Right cardiac atrium (tissue), 5 donors: ENCODE measurements around the gene THBS1. TPM values are rescaled to one million over a fixed set of nuclear protein-coding genes. Genes with fewer than 3 reads are reported as not detected.

Experiments
- ATAC-seq, 2 donors: fragments of 200-7000 bp; cut with Tn5 transposase; one replicate each; pipeline versions ENCODE4 v1.8.0 to v1.9.1; 2020; ENCODE audit warnings: moderate library complexity in 2 of 2, mild to moderate bottlenecking in 1 of 2
- DNase-seq, 3 donors: peaks; one replicate each; pipeline ENCODE4 v3.0.0-alpha.2; 2020
- H3K27ac ChIP-seq: one replicate; pipeline ENCODE4 v1.5.1; 2013; ENCODE audit warnings: mild to moderate bottlenecking, low read length, control low read depth, moderate library complexity
- H3K27me3 ChIP-seq: one replicate; pipeline ENCODE4 v1.6.1; 2013; ENCODE audit not compliant: control insufficient read depth, insufficient read depth
- H3K4me1 ChIP-seq: one replicate; pipeline ENCODE4 v1.6.1; 2013; ENCODE audit warnings: low read length; ENCODE audit not compliant: control insufficient read depth, insufficient read depth
- H3K4me3 ChIP-seq: one replicate; pipeline ENCODE4 v1.5.1; 2013; ENCODE audit warnings: low read length, control low read depth
- H3K9me3 ChIP-seq: one replicate; pipeline ENCODE4 v1.6.1; 2013; ENCODE audit warnings: low read length; ENCODE audit not compliant: control insufficient read depth
- WGBS: extraction: QIAGEN DNeasy Blood & Tissue Kit; methylation state at CpG from one replicate; pipeline ENCODE4 v1.1.7; 2013; 5-methylcytosine and 5-hydroxymethylcytosine counted together
- intact Hi-C, 4 donors: fragments of 100-400 bp; cut with DNase I; formaldehyde crosslinking; loops; one replicate each; pipeline versions ENCODE4 v1.11.0 to v1.14.0; 2022 to 2023
- polyA plus RNA-seq: library from polyadenylated mRNA; stranded (reverse); fragments of 200-250 nt; gene quantifications from one replicate; pipeline ENCODE4 v1.2.3, GENCODE V29; 2013
- total RNA-seq, 4 donors: library from RNA; stranded (reverse); fragmentation: NEBNext Ultra II Directional; extraction: Animal tissue kit (Norgen Biotek cat#: 25700); gene quantifications; one replicate each; pipeline ENCODE4 v1.2.1, GENCODE V29; 2021
- donor health status: healthy with polysubstance abuse.
- donor health status: DM: no; HTN: yes; CAD: no.
- donor health status: DM: no; HTN: no; CAD: no.
- donor health status: DM: no; HTN: yes; CAD: no; lungs with severe emphysema.
- donor health status: DM: yes; HTN: yes; CAD: no.

Gene THBS1
- total and polyA plus RNA-seq, 5 donors, result 31.3 to 462 (median 38.8) TPM

- Histone ChIP-seq H3K9me3 (no peaks in the 10 kb centered on the region), H3K27ac (no peak overlapping the region), H3K4me1 (no peaks in the 10 kb centered on the region), H3K27me3 (no peaks in the 10 kb centered on the region), H3K4me3 (no peak overlapping the region)
- intact Hi-C loops, result loop anchor here in 2 of 4 donors (10.0 kb wide), 3 partner anchors 165 to 885 kb away; no protein-coding TSS in a partner anchor
- 91% methylated on average over 14 of the region's 14 CpGs for WGBS
- ATAC-seq (no peak), DNase-seq (peak in 1 of 3 donors; percentile 32)
Measured at GRCh38 chr15:39589193-39589814, 8.4 kb downstream of the THBS1 start.

GRCh38 chr15:39589815-39590644 is 9.2 kb downstream of the THBS1 start:
- no peak for ATAC-seq

GRCh38 chr15:39591141-39591895 is 10.4 kb downstream of the THBS1 start:
- intact Hi-C loops, result loop anchor here in 1 of 4 donors (10.0 kb wide), 1 partner anchor 153 kb away; no protein-coding TSS in a partner anchor
- H3K4me1 ChIP-seq, result no peaks in the 10 kb centered on the region

More at GRCh38 chr15:39589815-39590644, 9.2 kb downstream of the THBS1 start:
- Histone ChIP-seq H3K4me3 (no peak overlapping the region), H3K4me1 (no peaks in the 10 kb centered on the region), H3K9me3 (no peaks in the 10 kb centered on the region), H3K27me3 (no peaks in the 10 kb centered on the region), H3K27ac (no peak overlapping the region)
- intact Hi-C loops, result loop anchor here in 3 of 4 donors (10.0 kb wide), 4 partner anchors 155 to 885 kb away; no protein-coding TSS in a partner anchor
- DNase-seq, result peak in 1 of 3 donors; percentile 49
- WGBS, result 92% methylated on average over 13 of the region's 13 CpGs

GRCh38 chr15:39591896-39592315 is 11.0 kb downstream of the THBS1 start:
- 88% methylated on average over 2 of the region's 2 CpGs for WGBS

More at GRCh38 chr15:39591141-39591895, 10.4 kb downstream of the THBS1 start:
- Histone ChIP-seq H3K27ac (no peak overlapping the region), H3K27me3 (no peaks in the 10 kb centered on the region), H3K9me3 (no peaks in the 10 kb centered on the region), H3K4me3 (no peak overlapping the region)
- WGBS, result 91% methylated on average over 11 of the region's 11 CpGs
- no peak for DNase-seq
- ATAC-seq, result no peak

GRCh38 chr15:39592500-39592899 is 11.6 kb downstream of the THBS1 start:
- ATAC-seq (peak in 1 of 2 donors; percentile 4), DNase-seq (no peak)
- Histone ChIP-seq H3K9me3 (no peaks in the 10 kb centered on the region), H3K27me3 (no peaks in the 10 kb centered on the region), H3K4me1 (no peaks in the 10 kb centered on the region), H3K4me3 (no peak overlapping the region), H3K27ac (no peak overlapping the region)
- intact Hi-C loops, result loop anchor here in 1 of 4 donors (10.0 kb wide), 1 partner anchor 152 kb away; no protein-coding TSS in a partner anchor
- 87% methylated on average over 6 of the region's 6 CpGs for WGBS

More at GRCh38 chr15:39591896-39592315, 11.0 kb downstream of the THBS1 start:
- DNase-seq (no peak), ATAC-seq (no peak)
- no peaks in the 10 kb centered on the region for H3K9me3 ChIP-seq
- no peak overlapping the region for H3K27ac ChIP-seq
- intact Hi-C loops, result loop anchor here in 1 of 4 donors (10.0 kb wide), 1 partner anchor 153 kb away; no protein-coding TSS in a partner anchor
- H3K27me3 ChIP-seq, result no peaks in the 10 kb centered on the region
- H3K4me3 ChIP-seq, result no peak overlapping the region
- H3K4me1 ChIP-seq, result no peaks in the 10 kb centered on the region

- 95% methylated on average over 15 of the region's 15 CpGs for WGBS
Measured at GRCh38 chr15:39593071-39593655, 12.3 kb downstream of the THBS1 start.

GRCh38 chr15:39593656-39594445 is 13.0 kb downstream of the THBS1 start:
- intact Hi-C loops, result loop anchor here in 1 of 4 donors (10.0 kb wide), 1 partner anchor 151 kb away; no protein-coding TSS in a partner anchor
- WGBS, result 91% methylated on average over 7 of the region's 7 CpGs
- ATAC-seq, result no peak

More at GRCh38 chr15:39593071-39593655, 12.3 kb downstream of the THBS1 start:
- ATAC-seq (no peak), DNase-seq (no peak)
- Histone ChIP-seq H3K4me1 (no peaks in the 10 kb centered on the region), H3K27me3 (no peaks in the 10 kb centered on the region), H3K9me3 (no peaks in the 10 kb centered on the region), H3K27ac (no peak overlapping the region), H3K4me3 (no peak overlapping the region)
- intact Hi-C loops, result loop anchor here in 1 of 4 donors (10.0 kb wide), 1 partner anchor 152 kb away; no protein-coding TSS in a partner anchor

GRCh38 chr15:39594446-39595337 is 13.8 kb downstream of the THBS1 start:
- DNase-seq, result no peak
- H3K4me1 ChIP-seq, result no peaks in the 10 kb centered on the region
- no peak overlapping the region for H3K27ac ChIP-seq
- no peak overlapping the region for H3K4me3 ChIP-seq
- intact Hi-C loops, result loop anchor here in 1 of 4 donors (10.0 kb wide), 1 partner anchor 150 kb away; no protein-coding TSS in a partner anchor
- no peak for ATAC-seq
- no peaks in the 10 kb centered on the region for H3K27me3 ChIP-seq
- no peaks in the 10 kb centered on the region for H3K9me3 ChIP-seq
- 84% methylated on average over 5 of the region's 5 CpGs for WGBS

More at GRCh38 chr15:39593656-39594445, 13.0 kb downstream of the THBS1 start:
- H3K4me1 ChIP-seq, result no peaks in the 10 kb centered on the region
- no peak overlapping the region for H3K4me3 ChIP-seq
- no peak for DNase-seq
- no peaks in the 10 kb centered on the region for H3K27me3 ChIP-seq
- H3K9me3 ChIP-seq, result no peaks in the 10 kb centered on the region
- H3K27ac ChIP-seq, result no peak overlapping the region
